Neural progenitor cell (in vitro differentiated cells): Measurements from ENCODE around the gene CTSL. TPM values are rescaled to one million over a fixed set of nuclear protein-coding genes. Genes with fewer than 3 reads are reported as not detected.

Experiments
- DNase-seq: peaks from one replicate; pipeline ENCODE4 v3.0.0-alpha.2; 2016; ENCODE audit warnings: low spot score
- H2AFZ ChIP-seq: fragments of 200-600 bp; sonication (generic); replicated peaks from 2 replicates; pipeline ENCODE4 v1.6.1; 2016; ENCODE audit warnings: antibody characterized with exemption
- H3F3A ChIP-seq: fragments of 200-600 bp; sonication (generic); 2 replicates; pipeline ENCODE4 v1.6.1; 2016; ENCODE audit warnings: antibody characterized with exemption, low read depth
- H3K27ac ChIP-seq: fragments of 200-600 bp; sonication (generic); 2 replicates; pipeline ENCODE4 v1.5.1; 2016; ENCODE audit warnings: mild to moderate bottlenecking
- H3K27me3 ChIP-seq: fragments of 200-600 bp; sonication (generic); 2 replicates; pipeline ENCODE4 v1.6.1; 2016; ENCODE audit warnings: mild to moderate bottlenecking, moderate library complexity
- H3K36me3 ChIP-seq: fragments of 200-600 bp; sonication (generic); 2 replicates; pipeline ENCODE4 v1.5.1; 2016
- H3K4me1 ChIP-seq: fragments of 200-600 bp; sonication (generic); 2 replicates; pipeline ENCODE4 v1.6.1; 2016; ENCODE audit warnings: mixed run types
- H3K4me2 ChIP-seq: fragments of 200-600 bp; sonication (generic); 2 replicates; pipeline ENCODE4 v1.6.1; 2016
- H3K4me3 ChIP-seq: fragments of 200-600 bp; sonication (generic); 2 replicates; pipeline ENCODE4 v1.5.1; 2016
- H3K79me2 ChIP-seq: fragments of 200-600 bp; sonication (generic); 2 replicates; pipeline ENCODE4 v1.6.1; 2016; ENCODE audit warnings: low read depth
- H3K9ac ChIP-seq: fragments of 200-600 bp; sonication (generic); 2 replicates; pipeline ENCODE4 v1.6.1; 2016
- H3K9me3 ChIP-seq: fragments of 200-600 bp; sonication (generic); 2 replicates; pipeline ENCODE4 v1.5.1; 2016; ENCODE audit warnings: low read depth
- H4K20me1 ChIP-seq: fragments of 200-600 bp; sonication (generic); 2 replicates; pipeline ENCODE4 v1.6.1; 2016; ENCODE audit warnings: low read depth
- H3K27ac Mint-ChIP-seq: 3 replicates; pipeline ENCODE4 v1.8.0; 2021; ENCODE audit warnings: mixed read lengths
- H3K27me3 Mint-ChIP-seq: 2 replicates; pipeline ENCODE4 v1.8.0; 2022; ENCODE audit warnings: low read depth, mild to moderate bottlenecking, inconsistent platforms, moderate library complexity, mixed read lengths; ENCODE audit not compliant: insufficient read depth
- H3K36me3 Mint-ChIP-seq: 3 replicates; pipeline ENCODE4 v1.8.0; 2021; ENCODE audit warnings: mixed read lengths
- H3K4me1 Mint-ChIP-seq: 3 replicates; pipeline ENCODE4 v1.8.0; 2021; ENCODE audit warnings: mixed read lengths
- H3K4me3 Mint-ChIP-seq: 3 replicates; pipeline ENCODE4 v1.8.0; 2021; ENCODE audit warnings: mild to moderate bottlenecking, moderate library complexity, mixed read lengths
- H3K9me3 Mint-ChIP-seq: 3 replicates; pipeline ENCODE4 v1.8.0; 2020; ENCODE audit warnings: mixed read lengths
- EZH2 ChIP-seq: fragments of 200-600 bp; sonication (generic); IDR thresholded peaks from 2 replicates; pipeline ENCODE4 v1.6.1; 2017; ENCODE audit warnings: antibody characterized with exemption, mild to moderate bottlenecking, moderate library complexity
- EZH2phosphoT487 ChIP-seq: fragments of 200-600 bp; sonication (generic); IDR thresholded peaks from 2 replicates; pipeline ENCODE4 v1.6.1; 2017; ENCODE audit warnings: antibody characterized with exemption
- total RNA-seq: library from RNA; depleted of rRNA; stranded (reverse); fragments of >200 nt; gene quantifications from 2 replicates; pipeline ENCODE4 v1.2.3, GENCODE V29; 2015; ENCODE audit warnings: low replicate concordance
- TF ChIP-seq, protein P1 (sequence below): fragments of 200-600 bp; sonication (generic); IDR thresholded peaks from 2 replicates; pipeline ENCODE4 v1.5.1; 2017; ENCODE audit warnings: antibody characterized with exemption, mild to moderate bottlenecking

The CTSL gene
- total RNA-seq, 1 donor from 2014 or later = 35.9 TPM

DNA sequence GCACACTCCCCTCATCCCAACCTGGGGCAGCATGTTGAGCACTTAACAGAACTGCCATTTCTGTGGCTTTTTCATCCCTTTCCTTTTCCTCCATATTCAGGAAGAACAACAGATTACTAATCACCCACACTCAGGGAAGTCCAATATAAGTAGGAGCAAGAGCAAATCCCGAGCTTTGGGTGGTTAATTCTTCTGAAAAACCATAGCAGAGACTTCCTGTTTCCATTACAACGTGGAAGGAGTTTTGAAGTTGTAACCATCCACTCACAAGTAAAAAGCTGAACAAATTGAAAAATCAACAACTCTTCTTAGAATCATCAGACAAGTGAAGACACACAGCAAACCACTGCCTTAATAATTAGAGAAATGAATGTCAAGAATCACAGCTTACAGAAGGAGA is 8.2 kb downstream of the CTSL start:
- H3K9ac ChIP-seq = no peak overlapping the region
- DNase-seq = no peak
- no peak overlapping the region for H3K27ac ChIP-seq
- no peaks in the 10 kb centered on the region for H3K27me3 ChIP-seq
- TF ChIP-seq EZH2 (no peak), EZH2phosphoT487 (no peak)
- TF ChIP-seq, protein P1, sequence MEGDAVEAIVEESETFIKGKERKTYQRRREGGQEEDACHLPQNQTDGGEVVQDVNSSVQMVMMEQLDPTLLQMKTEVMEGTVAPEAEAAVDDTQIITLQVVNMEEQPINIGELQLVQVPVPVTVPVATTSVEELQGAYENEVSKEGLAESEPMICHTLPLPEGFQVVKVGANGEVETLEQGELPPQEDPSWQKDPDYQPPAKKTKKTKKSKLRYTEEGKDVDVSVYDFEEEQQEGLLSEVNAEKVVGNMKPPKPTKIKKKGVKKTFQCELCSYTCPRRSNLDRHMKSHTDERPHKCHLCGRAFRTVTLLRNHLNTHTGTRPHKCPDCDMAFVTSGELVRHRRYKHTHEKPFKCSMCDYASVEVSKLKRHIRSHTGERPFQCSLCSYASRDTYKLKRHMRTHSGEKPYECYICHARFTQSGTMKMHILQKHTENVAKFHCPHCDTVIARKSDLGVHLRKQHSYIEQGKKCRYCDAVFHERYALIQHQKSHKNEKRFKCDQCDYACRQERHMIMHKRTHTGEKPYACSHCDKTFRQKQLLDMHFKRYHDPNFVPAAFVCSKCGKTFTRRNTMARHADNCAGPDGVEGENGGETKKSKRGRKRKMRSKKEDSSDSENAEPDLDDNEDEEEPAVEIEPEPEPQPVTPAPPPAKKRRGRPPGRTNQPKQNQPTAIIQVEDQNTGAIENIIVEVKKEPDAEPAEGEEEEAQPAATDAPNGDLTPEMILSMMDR = no peak
- Mint-ChIP-seq H3K9me3 (peaks cover 2% of the 10 kb centered on the region), H3K4me3 (no peak overlapping the region), H3K4me1 (no peaks in the 10 kb centered on the region), H3K36me3 (peaks cover 11% of the 10 kb centered on the region), H3K27ac (no peak overlapping the region), H3K27me3 (no peaks in the 10 kb centered on the region)
- no peak overlapping the region for H3K4me2 ChIP-seq
- no peaks in the 10 kb centered on the region for H3K79me2 ChIP-seq
- no peaks in the 10 kb centered on the region for H4K20me1 ChIP-seq
- no peak overlapping the region for H3K4me3 ChIP-seq
- H2AFZ ChIP-seq = peak overlapping the region; percentile 24
- no peaks in the 10 kb centered on the region for H3K4me1 ChIP-seq
- H3K9me3 ChIP-seq = no peaks in the 10 kb centered on the region
- H3K36me3 ChIP-seq = no peaks in the 10 kb centered on the region
- no peaks in the 10 kb centered on the region for H3F3A ChIP-seq

DNA sequence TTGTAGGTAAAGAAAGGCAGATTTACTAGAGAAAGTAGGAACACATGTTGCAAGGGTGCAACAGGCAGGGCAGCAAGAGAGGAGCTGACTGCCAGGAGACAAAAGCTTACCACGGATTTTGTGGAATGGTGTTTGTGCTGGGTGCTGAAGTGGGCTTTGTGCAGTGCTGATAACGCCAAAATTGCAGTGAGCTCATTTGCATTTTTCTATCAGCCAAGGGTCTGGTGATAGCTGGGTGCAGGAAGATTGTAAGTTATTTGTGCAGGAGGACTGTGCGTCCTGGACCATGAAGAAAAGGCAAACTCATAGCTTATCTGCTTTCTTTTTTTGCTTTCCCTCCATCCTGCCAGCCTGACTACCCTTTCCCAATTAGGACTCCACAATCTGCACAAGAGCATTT is 13.6 kb downstream of the CTSL start:
- H3K36me3 ChIP-seq = no peaks in the 10 kb centered on the region
- H3K79me2 ChIP-seq = no peaks in the 10 kb centered on the region
- DNase-seq = no peak
- H3K4me3 ChIP-seq = no peak overlapping the region
- H3K4me3 Mint-ChIP-seq = no peak overlapping the region
- no peaks in the 10 kb centered on the region for H3K36me3 Mint-ChIP-seq
- TF ChIP-seq EZH2phosphoT487 = no peak
- TF ChIP-seq, protein P1 = no peak
- no peak for TF ChIP-seq EZH2
- H3F3A ChIP-seq = no peaks in the 10 kb centered on the region
- H4K20me1 ChIP-seq = no peaks in the 10 kb centered on the region
- H2AFZ ChIP-seq = no peak overlapping the region
- H3K4me1 Mint-ChIP-seq = no peaks in the 10 kb centered on the region
- H3K27me3 ChIP-seq = no peaks in the 10 kb centered on the region
- peaks cover 2% of the 10 kb centered on the region for H3K27me3 Mint-ChIP-seq
- H3K27ac Mint-ChIP-seq = no peak overlapping the region
- H3K9ac ChIP-seq = no peak overlapping the region
- no peaks in the 10 kb centered on the region for H3K9me3 ChIP-seq
- H3K9me3 Mint-ChIP-seq = peaks cover 18% of the 10 kb centered on the region
- H3K4me1 ChIP-seq = peaks cover 7% of the 10 kb centered on the region
- H3K4me2 ChIP-seq = no peak overlapping the region
- H3K27ac ChIP-seq = no peak overlapping the region

DNA sequence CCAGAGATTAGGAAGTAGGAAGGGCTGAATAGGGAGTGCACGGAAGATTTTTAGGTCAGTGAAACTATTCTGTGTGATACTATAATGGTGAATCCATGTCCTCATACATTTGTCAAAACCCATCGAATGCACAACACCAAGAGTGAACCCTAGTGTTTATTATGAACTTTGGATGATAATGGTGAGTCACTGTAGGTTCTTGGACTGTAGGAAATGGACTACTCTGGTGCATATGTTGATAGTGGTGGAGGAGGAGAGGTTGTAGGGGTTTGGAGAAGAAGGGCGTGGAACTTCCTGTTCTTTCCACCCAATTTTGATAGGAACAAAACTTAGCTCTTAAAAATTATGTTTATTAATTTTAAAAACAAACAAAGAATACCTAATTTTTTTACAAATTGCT is 14.3 kb downstream of the CTSL start:
- H3K4me2 ChIP-seq = no peak overlapping the region
- H3K9ac ChIP-seq = no peak overlapping the region
- H4K20me1 ChIP-seq = no peaks in the 10 kb centered on the region
- no peaks in the 10 kb centered on the region for H3K27me3 ChIP-seq
- no peak overlapping the region for H3K4me3 Mint-ChIP-seq
- H3K36me3 ChIP-seq = no peaks in the 10 kb centered on the region
- no peaks in the 10 kb centered on the region for H3K36me3 Mint-ChIP-seq
- H3K9me3 Mint-ChIP-seq = peaks cover 18% of the 10 kb centered on the region
- H3F3A ChIP-seq = no peaks in the 10 kb centered on the region
- no peaks in the 10 kb centered on the region for H3K4me1 Mint-ChIP-seq
- no peak for TF ChIP-seq EZH2
- TF ChIP-seq EZH2phosphoT487 = no peak
- TF ChIP-seq, protein P1 = no peak
- H3K9me3 ChIP-seq = no peaks in the 10 kb centered on the region
- peaks cover 7% of the 10 kb centered on the region for H3K4me1 ChIP-seq
- H2AFZ ChIP-seq = no peak overlapping the region
- DNase-seq = no peak
- no peak overlapping the region for H3K4me3 ChIP-seq
- no peak overlapping the region for H3K27ac ChIP-seq
- H3K27ac Mint-ChIP-seq = no peak overlapping the region
- H3K79me2 ChIP-seq = no peaks in the 10 kb centered on the region
- H3K27me3 Mint-ChIP-seq = peaks cover 2% of the 10 kb centered on the region
